Measurements from ENCODE around the gene DENND2C. TPM values are rescaled to one million over a fixed set of nuclear protein-coding genes. Genes with fewer than 3 reads are reported as not detected.

DENND2C gene
- total RNA-seq, 2 donors from 2014 or later: 2.3 to 3.0 TPM

- no peak for DNase-seq
- no peak overlapping the region for H3K4me3 ChIP-seq
- 95 to 98% methylated on average over 9 of the region's 9 CpGs for WGBS, 2 donors
Observed at GRCh38 chr1:114610546-114611245, 59.2 kb downstream of the DENND2C start.

GRCh38 chr1:114609826-114610225 is 60.0 kb downstream of the DENND2C start:
- Histone ChIP-seq H3K27ac (no peak overlapping the region), H3K4me3 (no peak overlapping the region), H3K4me1 (no peaks in the 10 kb centered on the region), H3K36me3 (replicated peaks in 1 of 2; ENCODE audit: insufficient read depth in 1 of 2, low read depth in 2 of 2) (no peaks in the 10 kb centered on the region), H3K9me3 (no peaks in the 10 kb centered on the region), H3K27me3 (no peaks in the 10 kb centered on the region)
- TF ChIP-seq CTCF (IDR thresholded peaks at IDR 0.05) (no peak), POLR2A (IDR thresholded peaks at IDR 0.05) (no peak)
- ATAC-seq (no peak), DNase-seq (no peak)
- 81 to 88% methylated on average over 2 of the region's 2 CpGs for WGBS, 2 donors
- intact Hi-C loops (cut with DNase I): no loop called here

More at GRCh38 chr1:114610546-114611245, 59.2 kb downstream of the DENND2C start:
- Histone ChIP-seq H3K36me3 (replicated peaks in 1 of 2; ENCODE audit: insufficient read depth in 1 of 2, low read depth in 2 of 2) (no peaks in the 10 kb centered on the region), H3K9me3 (no peaks in the 10 kb centered on the region), H3K27ac (no peak overlapping the region), H3K27me3 (no peaks in the 10 kb centered on the region), H3K4me1 (no peaks in the 10 kb centered on the region)
- intact Hi-C loops (cut with DNase I): no loop called here
- TF ChIP-seq CTCF (IDR thresholded peaks at IDR 0.05) (no peak), POLR2A (IDR thresholded peaks at IDR 0.05) (no peak)
- no peak for ATAC-seq

- no peaks in the 10 kb centered on the region for H3K4me1 ChIP-seq
- ATAC-seq: no peak
- WGBS, 2 donors: 87 to 90% methylated on average over 3 of the region's 3 CpGs
- DNase-seq: no peak
- no peaks in the 10 kb centered on the region for H3K36me3 ChIP-seq (replicated peaks in 1 of 2; ENCODE audit: insufficient read depth in 1 of 2, low read depth in 2 of 2)
- intact Hi-C loops (cut with DNase I): no loop called here
- no peak overlapping the region for H3K27ac ChIP-seq
- H3K27me3 ChIP-seq: no peaks in the 10 kb centered on the region
- no peak overlapping the region for H3K4me3 ChIP-seq
- no peaks in the 10 kb centered on the region for H3K9me3 ChIP-seq
- TF ChIP-seq POLR2A (IDR thresholded peaks at IDR 0.05) (no peak), CTCF (IDR thresholded peaks at IDR 0.05) (no peak)
Observed at GRCh38 chr1:114609026-114609425, 60.8 kb downstream of the DENND2C start.

DNA sequence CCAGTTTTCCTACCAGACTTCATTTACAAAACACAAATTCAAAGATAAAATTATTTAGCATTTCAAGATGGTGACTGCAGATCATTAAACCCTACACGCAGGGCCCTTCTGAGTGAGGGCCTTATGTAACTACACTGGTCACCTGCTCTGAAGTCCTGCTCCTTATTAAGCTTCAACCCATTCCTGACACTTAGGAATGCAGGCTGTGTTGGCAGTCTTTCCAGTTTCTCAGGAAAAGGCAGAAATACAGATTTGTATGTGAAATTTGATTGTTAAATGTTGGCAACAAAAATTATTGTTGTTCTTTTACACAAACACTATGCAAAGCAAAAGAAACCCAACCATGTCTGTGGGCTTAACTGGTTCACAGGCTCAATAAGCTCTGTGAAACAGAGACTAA is 62.6 kb downstream of the DENND2C start:
- no peaks in the 10 kb centered on the region for H3K36me3 ChIP-seq (replicated peaks in 1 of 2; ENCODE audit: insufficient read depth in 1 of 2, low read depth in 2 of 2)
- TF ChIP-seq CTCF (IDR thresholded peaks at IDR 0.05) (no peak), POLR2A (IDR thresholded peaks at IDR 0.05) (no peak)
- no peak overlapping the region for H3K27ac ChIP-seq
- no peaks in the 10 kb centered on the region for H3K4me1 ChIP-seq
- ATAC-seq (no peak), DNase-seq (no peak)
- 35 to 80% methylated on average over 1 of the region's 1 CpG for WGBS, 2 donors
- H3K9me3 ChIP-seq: no peaks in the 10 kb centered on the region
- no peak overlapping the region for H3K4me3 ChIP-seq
- intact Hi-C loops (cut with DNase I): no loop called here
- no peaks in the 10 kb centered on the region for H3K27me3 ChIP-seq

GRCh38 chr1:114597949-114598348 is 71.9 kb downstream of the DENND2C start:
- ATAC-seq (no peak), DNase-seq (no peak)
- no peaks in the 10 kb centered on the region for H3K36me3 ChIP-seq (replicated peaks in 1 of 2; ENCODE audit: insufficient read depth in 1 of 2, low read depth in 2 of 2)
- no peaks in the 10 kb centered on the region for H3K9me3 ChIP-seq
- intact Hi-C loops (cut with DNase I): no loop called here
- no peak overlapping the region for H3K27ac ChIP-seq
- no peaks in the 10 kb centered on the region for H3K4me1 ChIP-seq
- no peak for TF ChIP-seq CTCF (IDR thresholded peaks at IDR 0.05)
- TF ChIP-seq POLR2A (IDR thresholded peaks at IDR 0.05): no peak
- WGBS, 2 donors: 91 to 100% methylated on average over 1 of the region's 1 CpG
- no peak overlapping the region for H3K4me3 ChIP-seq
- no peaks in the 10 kb centered on the region for H3K27me3 ChIP-seq
